Measurements from ENCODE around the gene PSMB8.

Gene PSMB8

DNA sequence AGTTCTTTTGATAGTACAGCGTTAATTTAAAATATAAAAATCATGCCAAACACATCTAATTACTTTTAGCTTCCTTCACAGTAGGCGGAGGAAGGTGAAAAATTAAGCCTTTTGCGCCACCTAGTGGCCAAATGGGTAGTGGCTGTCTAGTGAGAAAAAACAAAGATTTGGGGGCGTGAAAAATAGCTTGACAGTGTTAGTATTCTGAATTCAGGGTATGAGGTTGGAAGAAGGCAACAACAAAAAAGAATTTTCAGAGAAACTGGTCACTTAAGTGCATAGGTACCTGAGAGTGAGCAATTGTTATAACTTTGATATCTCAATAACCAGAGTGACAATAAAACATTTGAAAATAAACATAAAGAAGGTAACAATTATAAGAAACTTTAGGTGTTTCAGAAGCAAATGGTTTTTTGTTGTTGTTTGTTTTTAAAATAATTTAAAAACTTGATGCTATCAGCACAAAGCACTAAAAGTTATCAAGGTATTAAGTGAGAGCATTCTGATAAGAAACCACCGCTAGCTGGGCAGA, 24.5 kb upstream of the PSMB8 start:
- DNase-seq (ENCODE audit: extremely low spot score), result peak; percentile 60
- ChIA-PET CTCF (interaction anchor here (0.6 to 3.2 kb wide), 23 partner anchors 9 to 1842 kb away, joined by 3 to 74 read pairs (median 4); partner anchors contain the start of genes HLA-DMB, PSMB9, TAP1 and TAP2), POLR2A (interaction anchor here (1.7 to 2.7 kb wide), 4 partner anchors 15 to 104 kb away, joined by 6 to 32 read pairs (median 10); partner anchors contain the start of genes PSMB9, TAP1 and TAP2)
- TF ChIP-seq, protein P1, sequence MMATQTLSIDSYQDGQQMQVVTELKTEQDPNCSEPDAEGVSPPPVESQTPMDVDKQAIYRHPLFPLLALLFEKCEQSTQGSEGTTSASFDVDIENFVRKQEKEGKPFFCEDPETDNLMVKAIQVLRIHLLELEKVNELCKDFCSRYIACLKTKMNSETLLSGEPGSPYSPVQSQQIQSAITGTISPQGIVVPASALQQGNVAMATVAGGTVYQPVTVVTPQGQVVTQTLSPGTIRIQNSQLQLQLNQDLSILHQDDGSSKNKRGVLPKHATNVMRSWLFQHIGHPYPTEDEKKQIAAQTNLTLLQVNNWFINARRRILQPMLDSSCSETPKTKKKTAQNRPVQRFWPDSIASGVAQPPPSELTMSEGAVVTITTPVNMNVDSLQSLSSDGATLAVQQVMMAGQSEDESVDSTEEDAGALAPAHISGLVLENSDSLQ (IDR thresholded peaks at IDR 0.05), result 0 out of 2 replicates have a peak, but pooled peaks have one; percentile 26
- no peak for TF ChIP-seq BHLHE40 (IDR thresholded peaks at IDR 0.05; ENCODE audit: borderline replicate concordance)
- TF ChIP-seq ARNT (IDR thresholded peaks at IDR 0.05), result no peak
- TF ChIP-seq ZNF384 (IDR thresholded peaks at IDR 0.05), result no peak

- ChIA-PET CTCF (interaction anchor here (0.7 to 3.2 kb wide), 22 partner anchors 9 to 817 kb away, joined by 3 to 74 read pairs (median 4); partner anchors contain the start of genes HLA-DMB, PSMB9, TAP1 and TAP2), POLR2A (interaction anchor here (1.7 to 2.7 kb wide), 4 partner anchors 14 to 104 kb away, joined by 6 to 32 read pairs (median 10); partner anchors contain the start of genes PSMB9, TAP1 and TAP2)
- TF ChIP-seq TARDBP (IDR thresholded peaks at IDR 0.05) (no peak), CTBP1 (IDR thresholded peaks at IDR 0.05; ENCODE audit: borderline replicate concordance) (no peak), SUZ12 (IDR thresholded peaks at IDR 0.05) (no peak), NFRKB (IDR thresholded peaks at IDR 0.05) (no peak), SP1 (IDR thresholded peaks at IDR 0.05) (no peak), BHLHE40 (IDR thresholded peaks at IDR 0.05; ENCODE audit: borderline replicate concordance) (no peak), FOXK2 (IDR thresholded peaks at IDR 0.05) (no peak), ARNT (IDR thresholded peaks at IDR 0.05) (no peak), FOXM1 (IDR thresholded peaks at IDR 0.05; ENCODE audit: borderline replicate concordance) (no peak), ZNF384 (IDR thresholded peaks at IDR 0.05) (no peak), L3MBTL2 (conservative IDR thresholded peaks at IDR 0.05) (no peak), ELF4 (IDR thresholded peaks at IDR 0.05) (no peak), HDGF (IDR thresholded peaks at IDR 0.05; ENCODE audit: borderline replicate concordance) (no peak)
- TF ChIP-seq, protein P1 (IDR thresholded peaks at IDR 0.05), result no peak
- DNase-seq (ENCODE audit: extremely low spot score), result no peak
These were observed 23.9 kb upstream of the PSMB8 start for GRCh38 chr6:32867554-32868256.

- POLR2A ChIA-PET, result interaction anchor here (1.7 to 2.7 kb wide), 4 partner anchors 14 to 105 kb away, joined by 6 to 32 read pairs (median 10); partner anchors contain the start of genes PSMB9, TAP1 and TAP2
- DNase-seq (ENCODE audit: extremely low spot score), result no peak
These were observed 23.2 kb upstream of the PSMB8 start for GRCh38 chr6:32867022-32867477.

DNA sequence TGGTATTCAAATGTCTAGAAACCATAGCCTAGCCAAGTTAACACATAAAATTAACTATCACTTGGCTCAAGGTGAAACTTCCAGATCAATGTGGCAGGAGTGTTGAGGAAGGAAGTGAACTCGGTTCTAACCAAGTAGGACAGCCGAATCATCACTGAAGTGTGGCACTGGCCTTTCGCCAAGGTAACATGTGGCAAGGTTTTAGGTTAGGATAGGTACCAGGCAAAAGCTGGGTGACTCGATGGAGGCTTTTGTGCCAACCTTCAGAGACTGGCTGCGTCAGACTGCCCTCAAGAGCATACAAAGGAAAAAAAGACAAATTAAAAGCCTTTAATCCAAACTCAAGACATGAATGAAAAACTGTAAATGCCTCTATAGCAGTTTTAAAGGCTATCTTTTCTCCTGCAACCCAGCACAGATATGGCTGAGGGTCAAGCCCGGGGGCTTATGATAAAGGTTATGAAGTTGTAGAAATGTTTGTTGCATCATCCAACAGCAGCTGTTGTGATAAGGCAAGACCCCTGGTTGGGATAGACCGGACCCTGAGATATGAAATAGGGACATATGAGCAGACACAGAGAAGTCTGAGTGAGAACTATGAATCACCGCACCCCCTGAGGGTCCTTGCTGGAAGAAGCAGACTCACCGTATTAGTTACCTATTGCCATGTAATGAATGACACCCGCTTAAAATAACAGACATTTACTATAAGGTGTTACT, 22.0 kb upstream of the PSMB8 start:
- ChIA-PET POLR2A (no interaction called here), CTCF (no interaction called here)

More at GRCh38 chr6:32867022-32867477, 23.2 kb upstream of the PSMB8 start:
- CTCF ChIA-PET, result interaction anchor here (0.7 to 3.2 kb wide), 8 partner anchors 9 to 454 kb away, joined by 3 to 74 read pairs (median 4); partner anchors contain the start of genes HLA-DMB and TAP2
- TF ChIP-seq L3MBTL2 (conservative IDR thresholded peaks at IDR 0.05), result no peak
- TF ChIP-seq NFRKB (IDR thresholded peaks at IDR 0.05), result no peak
- TF ChIP-seq BHLHE40 (IDR thresholded peaks at IDR 0.05; ENCODE audit: borderline replicate concordance), result no peak
- TF ChIP-seq FOXA1 (IDR thresholded peaks at IDR 0.05), result no peak
- no peak for TF ChIP-seq HDGF (IDR thresholded peaks at IDR 0.05; ENCODE audit: borderline replicate concordance)
- no peak for TF ChIP-seq FOXM1 (IDR thresholded peaks at IDR 0.05; ENCODE audit: borderline replicate concordance)
- TF ChIP-seq ELF4 (IDR thresholded peaks at IDR 0.05), result no peak
- no peak for TF ChIP-seq LEF1 (IDR thresholded peaks at IDR 0.05; ENCODE audit: borderline replicate concordance)

DNA sequence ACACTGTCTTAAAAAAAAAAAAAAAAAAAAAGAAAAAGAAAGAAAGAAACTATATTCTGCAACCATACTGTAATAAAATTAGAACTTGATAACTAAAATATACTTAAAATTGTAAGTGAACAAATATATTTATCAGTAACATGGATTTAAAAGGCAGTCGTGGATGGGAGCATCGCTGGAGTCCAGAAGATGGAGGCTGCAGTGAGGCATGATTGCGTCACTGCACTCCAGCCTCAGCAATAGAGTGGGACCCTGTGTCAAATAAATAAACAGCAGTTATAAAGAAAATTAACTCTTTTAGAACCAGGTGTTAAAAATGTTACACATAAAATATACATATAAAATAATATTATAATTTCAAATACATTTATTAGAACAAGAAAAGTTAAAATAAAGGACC, 18.9 kb upstream of the PSMB8 start:
- ChIA-PET CTCF (interaction anchor here (2.2 kb wide), 1 partner anchor 24 kb away, joined by 7 read pairs; the partner anchor contains the start of gene TAP2), POLR2A (interaction anchor here (2.3 kb wide), 1 partner anchor 24 kb away, joined by 10 read pairs; the partner anchor contains the start of gene TAP2)
- DNase-seq (ENCODE audit: extremely low spot score), result no peak
- TF ChIP-seq BHLHE40 (IDR thresholded peaks at IDR 0.05; ENCODE audit: borderline replicate concordance) (no peak), FOXM1 (IDR thresholded peaks at IDR 0.05; ENCODE audit: borderline replicate concordance) (no peak), LEF1 (IDR thresholded peaks at IDR 0.05; ENCODE audit: borderline replicate concordance) (no peak), NFRKB (IDR thresholded peaks at IDR 0.05) (no peak), ELF4 (IDR thresholded peaks at IDR 0.05) (no peak), FOXK2 (IDR thresholded peaks at IDR 0.05) (no peak), TARDBP (IDR thresholded peaks at IDR 0.05) (no peak), HDGF (IDR thresholded peaks at IDR 0.05; ENCODE audit: borderline replicate concordance) (no peak), SUZ12 (IDR thresholded peaks at IDR 0.05) (no peak), CTBP1 (IDR thresholded peaks at IDR 0.05; ENCODE audit: borderline replicate concordance) (no peak), ARNT (IDR thresholded peaks at IDR 0.05) (no peak), SP1 (IDR thresholded peaks at IDR 0.05) (no peak)
- TF ChIP-seq, protein P1 (IDR thresholded peaks at IDR 0.05), result no peak

More for the DNA sequence above, 22.0 kb upstream of the PSMB8 start:
- DNase-seq (ENCODE audit: extremely low spot score), result no peak
- no peak for TF ChIP-seq NFRKB (IDR thresholded peaks at IDR 0.05)
- no peak for TF ChIP-seq TARDBP (IDR thresholded peaks at IDR 0.05)
- no peak for TF ChIP-seq FOXM1 (IDR thresholded peaks at IDR 0.05; ENCODE audit: borderline replicate concordance)
- TF ChIP-seq ELF4 (IDR thresholded peaks at IDR 0.05), result no peak
- TF ChIP-seq FOXK2 (IDR thresholded peaks at IDR 0.05), result no peak
- TF ChIP-seq ZNF384 (IDR thresholded peaks at IDR 0.05), result no peak
- no peak for TF ChIP-seq BHLHE40 (IDR thresholded peaks at IDR 0.05; ENCODE audit: borderline replicate concordance)
- TF ChIP-seq HDGF (IDR thresholded peaks at IDR 0.05; ENCODE audit: borderline replicate concordance), result no peak
- no peak for TF ChIP-seq ARNT (IDR thresholded peaks at IDR 0.05)
- TF ChIP-seq SUZ12 (IDR thresholded peaks at IDR 0.05), result no peak
